H1 (cell line): ENCODE results near the gene MED16. TPM values are rescaled to one million over a fixed set of nuclear protein-coding genes. Genes with fewer than 3 reads are reported as not detected.

Experiments used
- CTCF ChIA-PET: fragments of 300-600 bp; sonication (Branson Sonifier 250); formaldehyde crosslinking; loops from one replicate; lab custom pipeline; 2021; ENCODE audit not compliant: partially characterized antibody; lab: Charles Lee
- POLR2A ChIA-PET: fragments of 300-600 bp; sonication (Branson Sonifier 250); formaldehyde crosslinking; loops from one replicate; lab custom pipeline; 2021; ENCODE audit warnings: inconsistent platforms; ENCODE audit not compliant: partially characterized antibody; lab: Charles Lee
- DNase-seq, 2 experiments: peaks; one replicate each; pipeline versions ENCODE4 v3.0.0 to v3.0.0-alpha.2; 2010 to 2022; ENCODE audit warnings: low spot score in 2 of 2, low read depth in 1 of 2, mixed read lengths in 1 of 2
- FAIRE-seq: peaks from 2 replicates; lab custom pipeline; 2011; peaks lifted over from hg19 to GRCh38; lab: Jason Lieb, UNC
- H2AFZ ChIP-seq: 2 replicates; pipeline ENCODE4 v1.8.1; 2012; ENCODE audit warnings: low read length, inconsistent platforms
- H2AK5ac ChIP-seq: 2 replicates; pipeline ENCODE4 v1.6.1; 2013; ENCODE audit warnings: low read depth, low read length
- H2BK120ac ChIP-seq: replicated peaks from 2 replicates; pipeline ENCODE3; 2013; ENCODE audit warnings: low read depth, low read length, inconsistent platforms
- H2BK12ac ChIP-seq: 2 replicates; pipeline ENCODE4 v1.6.1; 2013; ENCODE audit warnings: low read depth, low read length
- H2BK15ac ChIP-seq: 2 replicates; pipeline ENCODE4 v1.6.1; 2013; ENCODE audit warnings: low read length
- H2BK20ac ChIP-seq: 2 replicates; pipeline ENCODE4 v1.6.1; 2013; ENCODE audit warnings: low read length
- H2BK5ac ChIP-seq: 2 replicates; pipeline ENCODE4 v1.6.1; 2013; ENCODE audit warnings: low read depth, low read length
- H3K14ac ChIP-seq: 2 replicates; pipeline ENCODE4 v1.6.1; 2013; ENCODE audit warnings: inconsistent platforms; ENCODE audit not compliant: insufficient read length
- H3K18ac ChIP-seq: 2 replicates; pipeline ENCODE4 v1.6.1; 2013; ENCODE audit warnings: low read length; ENCODE audit errors: extremely low read depth
- H3K23ac ChIP-seq: 2 replicates; pipeline ENCODE4 v1.6.1; 2013; ENCODE audit warnings: inconsistent platforms; ENCODE audit not compliant: insufficient read length
- H3K23me2 ChIP-seq: 2 replicates; pipeline ENCODE4 v1.6.1; 2013; ENCODE audit warnings: low read depth, low read length
- H3K27ac ChIP-seq: 2 replicates; pipeline ENCODE4 v1.6.1; 2011; ENCODE audit warnings: low read depth, low read length, inconsistent platforms
- H3K27me3 ChIP-seq, 4 experiments: replicated peaks in 1 of 4; 1 replicate in 1 of 4; 2 replicates in 3 of 4; pipeline versions ENCODE4 v1.6.1 to v1.8.1; 2011 to 2013; ENCODE audit warnings: low read length in 3 of 4, mild to moderate bottlenecking in 3 of 4, inconsistent platforms in 2 of 4, mixed read lengths in 2 of 4, moderate library complexity in 1 of 4; ENCODE audit not compliant: control insufficient read depth in 3 of 4, insufficient read depth in 3 of 4; ENCODE audit errors: extremely low read depth in 1 of 4
- H3K36me3 ChIP-seq, 4 experiments: 2 replicates each; pipeline versions ENCODE4 v1.6.1 to v1.8.1; 2011 to 2013; ENCODE audit warnings: mild to moderate bottlenecking in 4 of 4, low read length in 3 of 4, moderate library complexity in 2 of 4, control low read depth in 1 of 4, inconsistent platforms in 1 of 4; ENCODE audit not compliant: insufficient read depth in 4 of 4, control insufficient read depth in 2 of 4
- H3K4ac ChIP-seq: replicated peaks from 2 replicates; pipeline ENCODE3; 2013; ENCODE audit warnings: low read length, low read depth, mixed read lengths, inconsistent platforms; ENCODE audit not compliant: insufficient read length
- H3K4me1 ChIP-seq, 4 experiments: replicated peaks in 1 of 4; 1 replicate in 1 of 4; 2 replicates in 3 of 4; pipeline versions ENCODE4 v1.6.1 to v1.8.1; 2011 to 2013; ENCODE audit warnings: low read length in 3 of 4, inconsistent platforms in 2 of 4, mixed read lengths in 1 of 4; ENCODE audit not compliant: insufficient read depth in 4 of 4, control insufficient read depth in 3 of 4
- H3K4me2 ChIP-seq, 2 experiments: 2 replicates each; pipeline versions ENCODE4 v1.6.1 to v1.8.1; 2011 to 2013; ENCODE audit warnings: low read depth in 2 of 2, low read length in 2 of 2, control low read depth in 1 of 2, inconsistent platforms in 1 of 2, mild to moderate bottlenecking in 1 of 2; ENCODE audit not compliant: insufficient read depth in 1 of 2
- H3K4me3 ChIP-seq, 4 experiments: fragments of 200-600, 300-600 bp in 1 of 4; sonication (generic), shearing (Covaris generic), sonication (Bioruptor Twin) in 1 of 4; 2 replicates each; pipeline versions ENCODE4 v1.5.1 to v1.8.1; 2011 to 2016; ENCODE audit warnings: low read length in 4 of 4, low read depth in 3 of 4, control low read depth in 2 of 4, inconsistent platforms in 2 of 4, mild to moderate bottlenecking in 2 of 4, mixed read lengths in 1 of 4, moderate library complexity in 1 of 4; ENCODE audit not compliant: insufficient read depth in 2 of 4; ENCODE audit errors: extremely low read depth in 1 of 4
- H3K56ac ChIP-seq: replicated peaks from 2 replicates; pipeline ENCODE3; 2013; ENCODE audit warnings: low read depth, mild to moderate bottlenecking, mixed read lengths, low read length, inconsistent platforms; ENCODE audit not compliant: insufficient read length
- H3K79me1 ChIP-seq: 2 replicates; pipeline ENCODE4 v1.6.1; 2013; ENCODE audit warnings: low read depth, low read length, control low read depth
- H3K79me2 ChIP-seq, 2 experiments: 2 replicates each; pipeline versions ENCODE4 v1.6.1 to v1.8.1; 2012 to 2013; ENCODE audit warnings: low read length in 2 of 2, mild to moderate bottlenecking in 2 of 2, inconsistent platforms in 1 of 2; ENCODE audit not compliant: insufficient read depth in 2 of 2, control insufficient read depth in 1 of 2
- H3K9ac ChIP-seq, 4 experiments: replicated peaks in 1 of 4; 1 replicate in 1 of 4; 2 replicates in 3 of 4; pipeline versions ENCODE4 v1.6.1 to v1.8.1; 2011 to 2013; ENCODE audit warnings: low read depth in 3 of 4, low read length in 3 of 4, control low read depth in 2 of 4, mild to moderate bottlenecking in 2 of 4, moderate library complexity in 2 of 4, inconsistent platforms in 1 of 4; ENCODE audit errors: extremely low read depth in 1 of 4
- H3K9me3 ChIP-seq, 2 experiments: 2 replicates each; pipeline versions ENCODE4 v1.6.1 to v1.8.1; 2012 to 2013; ENCODE audit warnings: mild to moderate bottlenecking in 2 of 2, moderate library complexity in 2 of 2, control low read depth in 1 of 2, inconsistent platforms in 1 of 2, low read depth in 1 of 2, low read length in 1 of 2, mixed read lengths in 1 of 2; ENCODE audit not compliant: insufficient read depth in 2 of 2
- H4K20me1 ChIP-seq, 2 experiments: replicated peaks in 1 of 2; 2 replicates each; pipeline versions ENCODE3 to v1.8.1; 2011 to 2013; ENCODE audit warnings: inconsistent platforms in 2 of 2, low read length in 2 of 2, mild to moderate bottlenecking in 1 of 2; ENCODE audit not compliant: insufficient read depth in 2 of 2, control insufficient read depth in 1 of 2
- H4K5ac ChIP-seq: 2 replicates; pipeline ENCODE4 v1.6.1; 2013; ENCODE audit warnings: low read length, low read depth, mixed read lengths, inconsistent platforms; ENCODE audit not compliant: insufficient read length
- H4K8ac ChIP-seq: 2 replicates; pipeline ENCODE4 v1.8.0; 2013; ENCODE audit warnings: mild to moderate bottlenecking, moderate library complexity, low read length, inconsistent platforms; ENCODE audit not compliant: insufficient read depth; ENCODE audit errors: extremely low read depth
- H4K91ac ChIP-seq: replicated peaks from 2 replicates; pipeline ENCODE3; 2013; ENCODE audit warnings: low read length, mixed read lengths, inconsistent platforms; ENCODE audit not compliant: insufficient read length
- EP300 ChIP-seq, 2 experiments: IDR thresholded peaks; 1 replicate in 1 of 2; 2 replicates in 1 of 2; pipeline ENCODE4 v1.6.1; 2011 to 2012; ENCODE audit warnings: low read depth in 2 of 2, low read length in 2 of 2, mild to moderate bottlenecking in 2 of 2, borderline replicate concordance in 1 of 2, inconsistent platforms in 1 of 2, moderate library complexity in 1 of 2
- KDM1A ChIP-seq: fragments of 200-600, 300-600 bp; sonication (generic); IDR thresholded peaks from 2 replicates; pipeline ENCODE4 v1.7.1; 2016; ENCODE audit warnings: mild to moderate bottlenecking, low read length, borderline replicate concordance
- MAFK ChIP-seq: IDR thresholded peaks from 2 replicates; pipeline ENCODE4 v1.6.1; 2012; ENCODE audit warnings: low read depth, mild to moderate bottlenecking, improper control_type of control experiment, low read length
- RBBP5 ChIP-seq: IDR thresholded peaks from 2 replicates; pipeline ENCODE4 v1.7.1; 2012; ENCODE audit warnings: low read depth, mild to moderate bottlenecking, inconsistent platforms, low read length, moderate library complexity, borderline replicate concordance
- RFX5 ChIP-seq: IDR thresholded peaks from 2 replicates; pipeline ENCODE4 v1.6.1; 2011; ENCODE audit warnings: low read depth, low read length, improper control_type of control experiment, borderline replicate concordance
- TCF12 ChIP-seq: IDR thresholded peaks from 2 replicates; pipeline ENCODE4 v1.6.1; 2011; ENCODE audit warnings: low read depth, mild to moderate bottlenecking, low read length
- ZNF274 ChIP-seq: IDR thresholded peaks from 2 replicates; pipeline ENCODE4 v1.7.0; 2012; ENCODE audit warnings: low read length, borderline replicate concordance; ENCODE audit errors: extremely low read depth
- WGBS, 2 experiments: shearing (Covaris generic) in 1 of 2; methylation state at CpG; one replicate each; pipeline versions ENCODE4 v1.1.6 to v1.1.7; 2013 to 2015; ENCODE audit warnings: low lambda C conversion rate in 2 of 2, mixed read lengths in 2 of 2, inconsistent platforms in 1 of 2, low coverage in 1 of 2, missing lambda C conversion rate in 1 of 2; ENCODE audit not compliant: insufficient replicate concordance in 2 of 2, insufficient coverage in 1 of 2, insufficient read length in 1 of 2; ENCODE audit errors: extremely low coverage in 1 of 2, missing lambda C conversion rate in 1 of 2; 5-methylcytosine and 5-hydroxymethylcytosine counted together
- polyA plus RNA-seq, 7 experiments: library from polyadenylated mRNA; depleted of rRNA in 3 of 7; stranded (reverse) in 5 of 7; unstranded in 2 of 7; fragments of >200 nt in 5 of 7; fragments of 200-250 nt in 2 of 7; gene quantifications; 1 replicate in 5 of 7; 2 replicates in 1 of 7; 4 replicates in 1 of 7; pipeline versions ENCODE4 v1.2.1 to v1.2.3, GENCODE V29; 2011 to 2013; ENCODE audit warnings: missing spikeins in 2 of 7, mixed read lengths in 2 of 7
- total RNA-seq: library from RNA; stranded (reverse); fragmentation: NEBNext Ultra II Directional; extraction: Animal tissue kit (Norgen Biotek cat#: 25700); gene quantifications from 2 replicates; pipeline ENCODE4 v1.2.1, GENCODE V29; 2021
- TF ChIP-seq, protein P1 (sequence below): IDR thresholded peaks from 2 replicates; pipeline ENCODE4 v1.6.1; 2011; ENCODE audit warnings: low read depth, mild to moderate bottlenecking, low read length; ENCODE audit not compliant: insufficient read depth

Gene MED16
- total and polyA plus RNA-seq, 2 of the 8 experiments (the other 6 are each of a cell fraction or from before 2014, with no cell fraction given): 51.0 to 67.2 TPM

- Histone ChIP-seq H3K9ac (no peak overlapping the region), H4K20me1 (no peaks in the 10 kb centered on the region), H3K9me3 (no peaks in the 10 kb centered on the region), H2BK20ac (no peak overlapping the region), H3K4me3 (no peak overlapping the region), H3K79me1 (no peaks in the 10 kb centered on the region), H3K4ac (no peak overlapping the region), H3K23me2 (no peaks in the 10 kb centered on the region), H3K23ac (no peak overlapping the region), H4K5ac (no peak overlapping the region), H2BK15ac (no peak overlapping the region), H2BK5ac (no peak overlapping the region), H3K27me3 (no peaks in the 10 kb centered on the region), H2AK5ac (no peak overlapping the region), H2AFZ (no peak overlapping the region), H3K14ac (no peak overlapping the region), H3K18ac (no peak overlapping the region), H3K4me2 (no peak overlapping the region), H3K56ac (no peak overlapping the region), H4K8ac (no peak overlapping the region; the same call in 1 of the 2 replicates), H2BK12ac (no peak overlapping the region), H3K79me2 (no peaks in the 10 kb centered on the region), H2BK120ac (no peak overlapping the region), H3K36me3 (no peaks in the 10 kb centered on the region), H3K4me1 (no peaks in the 10 kb centered on the region), H3K27ac (no peak overlapping the region), H4K91ac (no peak overlapping the region)
- ChIA-PET POLR2A (interaction anchor here (1.8 kb wide), 1 partner anchor 9 kb away, joined by 4 read pairs; no protein-coding TSS in a partner anchor), CTCF (no interaction called here)
- no peak for DNase-seq
- no peak for FAIRE-seq
- 90% methylated on average over 16 of the region's 18 CpGs; no CpG with 5 or more reads in 1 of the 2 experiments for WGBS, 2 experiments
- TF ChIP-seq ZNF274 (no peak), KDM1A (no peak), RFX5 (no peak), MAFK (no peak), RBBP5 (no peak), EP300 (IDR thresholded peaks at IDR 0.05; ENCODE audit: borderline replicate concordance in 1 of 2, low read depth in 2 of 2, low read length in 2 of 2) (no peak), TCF12 (no peak)
- TF ChIP-seq, protein P1, sequence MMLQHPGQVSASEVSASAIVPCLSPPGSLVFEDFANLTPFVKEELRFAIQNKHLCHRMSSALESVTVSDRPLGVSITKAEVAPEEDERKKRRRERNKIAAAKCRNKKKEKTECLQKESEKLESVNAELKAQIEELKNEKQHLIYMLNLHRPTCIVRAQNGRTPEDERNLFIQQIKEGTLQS: no peak
Observed at GRCh38 chr19:829129-829758, 63.7 kb downstream of the MED16 start.
